Neuronal stem cell (in vitro differentiated cells): ENCODE results near the gene HARS1.

Experiments used
- DNase-seq: peaks from one replicate; pipeline ENCODE4 v3.0.0-alpha.2; 2013; ENCODE audit warnings: low spot score
- H2AFZ ChIP-seq: one replicate; pipeline ENCODE4 v1.6.1; 2013; ENCODE audit warnings: mild to moderate bottlenecking, low read length, inconsistent platforms
- H2AK5ac ChIP-seq: 2 replicates; pipeline ENCODE4 v1.6.1; 2013; ENCODE audit warnings: low read depth, mild to moderate bottlenecking, inconsistent platforms, low read length, moderate library complexity, mixed read lengths
- H2BK120ac ChIP-seq: 2 replicates; pipeline ENCODE4 v1.6.1; 2013; ENCODE audit warnings: low read depth, mild to moderate bottlenecking, inconsistent platforms, low read length, moderate library complexity, mixed read lengths
- H2BK12ac ChIP-seq: one replicate; pipeline ENCODE4 v1.6.1; 2013; ENCODE audit warnings: low read length, inconsistent platforms
- H2BK15ac ChIP-seq: 2 replicates; pipeline ENCODE4 v1.6.1; 2013; ENCODE audit warnings: mild to moderate bottlenecking, low read length, inconsistent platforms, mixed read lengths
- H2BK5ac ChIP-seq: one replicate; pipeline ENCODE4 v1.6.1; 2013; ENCODE audit warnings: inconsistent platforms, mild to moderate bottlenecking, low read length, moderate library complexity
- H3K14ac ChIP-seq: one replicate; pipeline ENCODE4 v1.6.1; 2013; ENCODE audit warnings: low read length, inconsistent platforms
- H3K18ac ChIP-seq: 2 replicates; pipeline ENCODE4 v1.6.1; 2013; ENCODE audit warnings: low read length, inconsistent platforms
- H3K23ac ChIP-seq: 2 replicates; pipeline ENCODE4 v1.6.1; 2013; ENCODE audit warnings: low read depth, mild to moderate bottlenecking, mixed read lengths, low read length, inconsistent platforms; ENCODE audit not compliant: poor library complexity
- H3K27ac ChIP-seq: replicated peaks from 3 replicates; pipeline ENCODE4 v1.5.1; 2013; ENCODE audit warnings: low read length, inconsistent platforms
- H3K27me3 ChIP-seq, 3 experiments: 2 replicates each; pipeline ENCODE4 v1.6.1; 2013; ENCODE audit warnings: low read length in 3 of 3, mild to moderate bottlenecking in 2 of 3, inconsistent platforms in 1 of 3, low read depth in 1 of 3, mixed read lengths in 1 of 3, moderate library complexity in 1 of 3; ENCODE audit not compliant: control insufficient read depth in 3 of 3, insufficient read depth in 3 of 3
- H3K36me3 ChIP-seq, 2 donors: replicated peaks in 1 of 2; 2 replicates each; pipeline ENCODE4 v1.6.1; 2013; ENCODE audit warnings: low read length in 2 of 2; ENCODE audit not compliant: control insufficient read depth in 2 of 2, insufficient read depth in 2 of 2
- H3K4ac ChIP-seq: 2 replicates; pipeline ENCODE4 v1.6.1; 2013; ENCODE audit warnings: inconsistent platforms, mild to moderate bottlenecking, low read length, moderate library complexity
- H3K4me1 ChIP-seq, 2 donors: 1 replicate in 1 of 2; 2 replicates in 1 of 2; pipeline ENCODE4 v1.6.1; 2013; ENCODE audit warnings: low read length in 2 of 2, low read depth in 1 of 2; ENCODE audit not compliant: control insufficient read depth in 2 of 2, insufficient read depth in 1 of 2
- H3K4me2 ChIP-seq: one replicate; pipeline ENCODE4 v1.6.1; 2013; ENCODE audit warnings: mild to moderate bottlenecking, low read length, inconsistent platforms; ENCODE audit not compliant: insufficient read depth, poor library complexity, severe bottlenecking
- H3K4me3 ChIP-seq, 2 donors: 2 replicates each; pipeline ENCODE4 v1.5.1; 2013; ENCODE audit warnings: low read length in 2 of 2, mild to moderate bottlenecking in 2 of 2, inconsistent platforms in 1 of 2, moderate library complexity in 1 of 2
- H3K79me1 ChIP-seq: one replicate; pipeline ENCODE4 v1.6.1; 2013; ENCODE audit warnings: low read depth, mild to moderate bottlenecking, inconsistent platforms, low read length, moderate library complexity
- H3K9ac ChIP-seq: one replicate; pipeline ENCODE4 v1.6.1; 2013; ENCODE audit warnings: mild to moderate bottlenecking, low read depth, low read length, inconsistent platforms; ENCODE audit not compliant: poor library complexity
- H3K9me3 ChIP-seq, 2 donors: replicated peaks in 1 of 2; 2 replicates each; pipeline versions ENCODE3 to v1.6.1; 2013; ENCODE audit warnings: low read length in 2 of 2, mild to moderate bottlenecking in 2 of 2, inconsistent platforms in 1 of 2, low read depth in 1 of 2, mixed read lengths in 1 of 2, moderate library complexity in 1 of 2; ENCODE audit not compliant: control insufficient read depth in 2 of 2, insufficient read depth in 1 of 2
- H4K8ac ChIP-seq: one replicate; pipeline ENCODE4 v1.6.1; 2013; ENCODE audit warnings: low read depth, mild to moderate bottlenecking, inconsistent platforms, low read length, moderate library complexity
- H4K91ac ChIP-seq: one replicate; pipeline ENCODE4 v1.6.1; 2013; ENCODE audit warnings: low read length, low read depth, mild to moderate bottlenecking, inconsistent platforms; ENCODE audit not compliant: poor library complexity
- whole genome bisulfite sequencing, 2 donors: extraction: QIAGEN DNeasy Blood & Tissue Kit; methylation state at CpG; one replicate each; pipeline ENCODE4 v1.1.7; 2013; ENCODE audit warnings: missing lambda C conversion rate in 2 of 2, mixed read lengths in 1 of 2; ENCODE audit not compliant: insufficient read length in 2 of 2, insufficient replicate concordance in 1 of 2; ENCODE audit errors: extremely low coverage in 2 of 2; 5-methylcytosine and 5-hydroxymethylcytosine counted together

The HARS1 gene

GRCh38 chr5:140674629-140675028, 16.5 kb downstream of the HARS1 start:
- Histone ChIP-seq H3K9me3 (no peaks in the 10 kb centered on the region), H3K4me2 (no peak overlapping the region), H2AK5ac (no peak overlapping the region), H3K9ac (no peak overlapping the region), H3K14ac (no peak overlapping the region), H2BK15ac (no peak overlapping the region), H3K4me3 (no peak overlapping the region), H3K36me3 (peaks cover 44 to 90% of the 10 kb centered on the region in 2 donors), H2BK5ac (no peak overlapping the region), H3K4me1 (no peaks in the 10 kb centered on the region), H2AFZ (no peak overlapping the region), H3K23ac (no peak overlapping the region), H2BK12ac (no peak overlapping the region), H4K8ac (no peak overlapping the region), H3K27ac (no peak overlapping the region), H3K18ac (no peak overlapping the region), H3K79me1 (no peaks in the 10 kb centered on the region), H4K91ac (no peak overlapping the region), H2BK120ac (no peak overlapping the region), H3K4ac (no peak overlapping the region), H3K27me3 (no peaks in the 10 kb centered on the region)
- DNase-seq, result no peak
- WGBS, 2 donors, result no CpG with 5 or more reads among the region's 4 CpGs

GRCh38 chr5:140674211-140674610, 17.0 kb downstream of the HARS1 start:
- Histone ChIP-seq H2AFZ (no peak overlapping the region), H2BK12ac (no peak overlapping the region), H3K4me2 (no peak overlapping the region), H3K27me3 (no peaks in the 10 kb centered on the region), H2BK120ac (no peak overlapping the region), H3K27ac (no peak overlapping the region), H3K14ac (no peak overlapping the region), H3K9ac (no peak overlapping the region), H3K4ac (no peak overlapping the region), H2AK5ac (no peak overlapping the region), H3K4me3 (no peak overlapping the region), H3K18ac (no peak overlapping the region), H3K9me3 (no peaks in the 10 kb centered on the region), H3K4me1 (no peaks in the 10 kb centered on the region), H4K8ac (no peak overlapping the region), H2BK15ac (no peak overlapping the region), H3K23ac (no peak overlapping the region), H3K79me1 (no peaks in the 10 kb centered on the region), H3K36me3 (peaks cover 45 to 90% of the 10 kb centered on the region in 2 donors), H4K91ac (no peak overlapping the region), H2BK5ac (no peak overlapping the region)
- no peak for DNase-seq
- no CpG with 5 or more reads among the region's 2 CpGs for WGBS, 2 donors

- no peak for DNase-seq
- Histone ChIP-seq H2BK5ac (peak within 1 kb of the TSS; percentile 43), H3K27me3 (no peaks in the 10 kb centered on the region), H3K4me2 (peak within 1 kb of the TSS; percentile 15), H3K18ac (no peak within 1 kb of the TSS), H3K36me3 (peaks cover 53 to 92% of the 10 kb centered on the region in 2 donors), H2BK15ac (no peak within 1 kb of the TSS), H4K91ac (no peak within 1 kb of the TSS), H3K27ac (no peak within 1 kb of the TSS), H3K9me3 (no peaks in the 10 kb centered on the region), H3K4me3 (peak within 1 kb of the TSS in 1 of 2 donors; percentile 25), H3K9ac (no peak within 1 kb of the TSS), H2AFZ (no peak within 1 kb of the TSS), H2AK5ac (no peak within 1 kb of the TSS), H2BK12ac (no peak within 1 kb of the TSS), H3K4ac (no peak within 1 kb of the TSS), H3K14ac (no peak within 1 kb of the TSS), H3K4me1 (no peaks in the 10 kb centered on the region), H2BK120ac (no peak within 1 kb of the TSS), H3K23ac (no peak within 1 kb of the TSS), H4K8ac (no peak within 1 kb of the TSS), H3K79me1 (no peaks in the 10 kb centered on the region)
- WGBS, 2 donors, result no CpG with 5 or more reads among the region's 45 CpGs
Observed at GRCh38 chr5:140673187-140673976, 17.8 kb downstream of the HARS1 start, which contains the start of gene DND1. Gene DND1, minus strand, starts transcription at chr5:140673576. Its CDS starts 34 bp downstream, at chr5:140673542.

- H3K14ac ChIP-seq, result no peak overlapping the region
- H3K4me3 ChIP-seq, result peak overlapping the region in 1 of 2 donors; percentile 25
- H3K4me1 ChIP-seq, result no peaks in the 10 kb centered on the region
- H2BK5ac ChIP-seq, result peak overlapping the region; percentile 43
- no peak overlapping the region for H2AK5ac ChIP-seq
- H4K8ac ChIP-seq, result no peak overlapping the region
- no peak overlapping the region for H3K4ac ChIP-seq
- H3K27ac ChIP-seq, result no peak overlapping the region
- H2BK120ac ChIP-seq, result no peak overlapping the region
- no peaks in the 10 kb centered on the region for H3K27me3 ChIP-seq
- no peak overlapping the region for H3K18ac ChIP-seq
- H2BK12ac ChIP-seq, result no peak overlapping the region
- no peak overlapping the region for H3K9ac ChIP-seq
- H2AFZ ChIP-seq, result no peak overlapping the region
- H2BK15ac ChIP-seq, result no peak overlapping the region
- no peak overlapping the region for H4K91ac ChIP-seq
- no peaks in the 10 kb centered on the region for H3K79me1 ChIP-seq
- no peak for DNase-seq
- no peaks in the 10 kb centered on the region for H3K9me3 ChIP-seq
- WGBS, 2 donors, result no CpG with 5 or more reads among the region's 70 CpGs
- no peak overlapping the region for H3K23ac ChIP-seq
- H3K4me2 ChIP-seq, result peak overlapping the region; percentile 15
- peaks cover 55 to 92% of the 10 kb centered on the region in 2 donors for H3K36me3 ChIP-seq
Observed at GRCh38 chr5:140672455-140673186, 18.5 kb downstream of the HARS1 start.
